ENCODE results near the gene MEGF8. TPM values are rescaled to one million over a fixed set of nuclear protein-coding genes. Genes with fewer than 3 reads are reported as not detected.
A peak's percentile ranks its signal among the peaks of the same experiment; 100 is the strongest.

MEGF8 gene
- total and polyA plus RNA-seq, 9 of the 15 experiments (the other 6 are each of a cell fraction or from before 2014, with no cell fraction given): 0.28 to 13.1 (median 3.0) TPM

- TF ChIP-seq ZBTB7A (IDR thresholded peaks at IDR 0.05; ENCODE audit: borderline replicate concordance, control insufficient read depth, low read depth, low read length): peak; percentile 51; the same call in 1 of the 2 replicates
- no peak for TF ChIP-seq ZNF23 (CRISPR knock-in tag; IDR thresholded peaks at IDR 0.05)
- TF ChIP-seq, protein P1, sequence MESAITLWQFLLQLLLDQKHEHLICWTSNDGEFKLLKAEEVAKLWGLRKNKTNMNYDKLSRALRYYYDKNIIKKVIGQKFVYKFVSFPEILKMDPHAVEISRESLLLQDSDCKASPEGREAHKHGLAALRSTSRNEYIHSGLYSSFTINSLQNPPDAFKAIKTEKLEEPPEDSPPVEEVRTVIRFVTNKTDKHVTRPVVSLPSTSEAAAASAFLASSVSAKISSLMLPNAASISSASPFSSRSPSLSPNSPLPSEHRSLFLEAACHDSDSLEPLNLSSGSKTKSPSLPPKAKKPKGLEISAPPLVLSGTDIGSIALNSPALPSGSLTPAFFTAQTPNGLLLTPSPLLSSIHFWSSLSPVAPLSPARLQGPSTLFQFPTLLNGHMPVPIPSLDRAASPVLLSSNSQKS (CRISPR knock-in tag; IDR thresholded peaks at IDR 0.05): no peak
- 0 out of 2 replicates have a peak, but pooled peaks have one; percentile 50 for TF ChIP-seq ERF (CRISPR knock-in tag; IDR thresholded peaks at IDR 0.05)
- 0 out of 2 replicates have a peak, but pooled peaks have one; percentile 11 for TF ChIP-seq ZNF583 (CRISPR knock-in tag; IDR thresholded peaks at IDR 0.05)
- TF ChIP-seq ZBTB8A (IDR thresholded peaks at IDR 0.05; ENCODE audit: partially characterized antibody): no peak
- TF ChIP-seq MTA1 (IDR thresholded peaks at IDR 0.05; ENCODE audit: borderline replicate concordance): peak; percentile 19; the same call in 1 of the 2 replicates
- no peak for TF ChIP-seq TAF15 (IDR thresholded peaks at IDR 0.05; ENCODE audit: low read depth, low read length)
- TF ChIP-seq MGA (IDR thresholded peaks at IDR 0.05): peak; percentile 62; the same call in 1 of the 2 replicates
- TF ChIP-seq, protein P2, sequence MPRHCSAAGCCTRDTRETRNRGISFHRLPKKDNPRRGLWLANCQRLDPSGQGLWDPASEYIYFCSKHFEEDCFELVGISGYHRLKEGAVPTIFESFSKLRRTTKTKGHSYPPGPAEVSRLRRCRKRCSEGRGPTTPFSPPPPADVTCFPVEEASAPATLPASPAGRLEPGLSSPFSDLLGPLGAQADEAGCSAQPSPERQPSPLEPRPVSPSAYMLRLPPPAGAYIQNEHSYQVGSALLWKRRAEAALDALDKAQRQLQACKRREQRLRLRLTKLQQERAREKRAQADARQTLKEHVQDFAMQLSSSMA (CRISPR knock-in tag; IDR thresholded peaks at IDR 0.05): no peak
- TF ChIP-seq MYNN (IDR thresholded peaks at IDR 0.05): no peak
- no peak for TF ChIP-seq MYNN (CRISPR knock-in tag; IDR thresholded peaks at IDR 0.05)
- TF ChIP-seq ZNF77 (CRISPR knock-in tag; IDR thresholded peaks at IDR 0.05): no peak
- TF ChIP-seq ILF3 (IDR thresholded peaks at IDR 0.05; ENCODE audit: borderline replicate concordance): no peak
- no peak for TF ChIP-seq NCOA6 (IDR thresholded peaks at IDR 0.05)
- TF ChIP-seq LCOR (CRISPR knock-in tag; IDR thresholded peaks at IDR 0.05): no peak
These were observed 71.2 kb downstream of the MEGF8 start (continued) for GRCh38 chr19:42396381-42397262.

Data from K562 (cell line).